HG03139 (cell line): ENCODE results near the gene TRPM3.
"Not testable (repeated sequence)": the region's sequence is repeated elsewhere in the genome, so short reads cannot be mapped to it uniquely, and the experiment has no call there.

Experiments
- ATAC-seq: cut with Tn5 transposase; IDR thresholded peaks from one replicate; pipeline ENCODE4 v1.9.1; 2021; ENCODE audit not compliant: unreplicated experiment

Gene TRPM3

GRCh38 chr9:70677055-70677735 is 444.2 kb downstream of the TRPM3 start:
- ATAC-seq: no peak

- no peak for ATAC-seq
Observed at GRCh38 chr9:70675868-70676370, 445.5 kb downstream of the TRPM3 start.

- no peak for ATAC-seq
Observed at GRCh38 chr9:70673844-70674243, 447.6 kb downstream of the TRPM3 start.

GRCh38 chr9:70672161-70672649 is 449.2 kb downstream of the TRPM3 start:
- ATAC-seq: no peak

GRCh38 chr9:70668751-70669150 is 452.7 kb downstream of the TRPM3 start:
- no peak for ATAC-seq

GRCh38 chr9:70658765-70659164 is 462.7 kb downstream of the TRPM3 start:
- ATAC-seq: no peak

DNA sequence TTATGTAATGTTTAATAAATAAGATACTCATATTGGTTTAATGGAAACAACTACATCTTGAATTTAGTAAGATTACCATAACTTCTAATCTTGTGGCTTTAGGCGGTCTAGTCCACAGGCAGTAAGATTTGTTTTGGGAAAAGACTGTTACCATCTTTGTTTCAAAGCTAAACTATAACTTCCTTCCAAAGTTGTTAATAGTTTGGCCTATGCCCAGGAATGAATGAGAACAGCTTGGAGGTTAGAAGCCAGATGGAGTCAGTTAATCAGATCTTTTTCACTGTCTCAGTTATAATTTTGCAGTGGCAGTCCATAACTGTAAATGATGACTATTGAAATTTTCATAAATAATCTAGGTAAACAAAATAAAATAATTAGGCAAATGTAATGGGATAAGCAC is 465.1 kb downstream of the TRPM3 start:
- no peak for ATAC-seq

DNA sequence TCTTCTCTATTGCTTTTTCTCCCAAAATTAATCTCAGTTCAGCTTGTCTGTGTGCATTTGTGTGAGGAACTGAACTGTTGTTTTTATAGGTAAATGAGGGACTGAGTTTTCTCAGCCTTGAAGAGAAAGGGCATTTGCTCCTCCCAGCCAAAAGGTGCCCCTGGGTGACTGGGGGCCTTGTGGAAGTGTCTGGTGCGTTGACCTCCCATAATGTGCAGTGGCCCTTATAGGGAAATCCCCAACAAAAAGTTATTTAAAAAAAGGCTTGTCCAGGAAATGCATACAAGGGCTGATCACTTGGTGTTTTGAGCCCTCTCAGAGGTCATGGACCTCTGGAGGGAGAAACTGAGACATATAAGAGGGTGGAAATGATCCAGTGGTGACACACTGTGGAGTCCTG is 467.3 kb downstream of the TRPM3 start:
- ATAC-seq: no peak

- not testable (repeated sequence) for ATAC-seq
Observed at GRCh38 chr9:70644627-70645026, 476.8 kb downstream of the TRPM3 start.

DNA sequence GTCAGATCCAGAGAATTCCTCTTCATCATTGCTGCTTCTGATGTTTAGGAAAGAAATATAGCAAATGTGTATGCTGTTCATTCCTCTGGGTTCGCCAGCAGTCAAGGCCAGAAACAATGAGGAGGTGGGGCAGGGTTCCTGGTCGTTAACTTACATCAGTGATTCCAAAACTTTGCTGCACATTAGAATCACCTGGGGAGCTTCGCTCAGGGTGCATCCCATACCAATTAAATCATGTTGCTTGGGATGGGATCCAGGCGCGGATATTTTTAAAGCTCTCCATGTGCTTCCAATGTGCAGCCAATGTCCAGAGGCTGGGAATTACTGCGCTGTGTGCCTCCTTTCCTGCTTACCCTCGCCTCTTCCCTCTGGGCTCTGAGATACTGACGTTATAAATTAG is 479.1 kb downstream of the TRPM3 start:
- no peak for ATAC-seq

- no peak for ATAC-seq
Observed at GRCh38 chr9:70641631-70642030, 479.8 kb downstream of the TRPM3 start.

DNA sequence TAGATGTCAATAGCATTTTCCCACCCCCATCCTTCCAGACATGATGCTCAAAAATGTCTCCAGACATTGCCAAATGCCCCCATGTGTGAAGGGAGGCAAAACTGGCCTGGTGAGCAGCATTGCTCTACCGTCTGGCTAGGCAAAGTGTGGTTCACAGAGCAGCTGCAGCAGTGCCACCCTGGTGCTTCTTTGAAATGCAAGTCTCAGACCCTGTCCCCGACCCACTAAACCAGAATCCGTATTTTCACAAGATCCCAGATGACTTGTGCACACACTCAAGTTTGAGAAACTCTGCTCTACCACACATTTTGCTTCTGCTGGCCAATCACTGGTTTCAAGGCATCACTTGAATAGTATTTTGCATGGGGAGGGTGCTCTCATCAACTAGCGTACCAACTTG is 480.4 kb downstream of the TRPM3 start:
- no peak for ATAC-seq

GRCh38 chr9:70639853-70640814 is 481.3 kb downstream of the TRPM3 start:
- ATAC-seq: no peak

DNA sequence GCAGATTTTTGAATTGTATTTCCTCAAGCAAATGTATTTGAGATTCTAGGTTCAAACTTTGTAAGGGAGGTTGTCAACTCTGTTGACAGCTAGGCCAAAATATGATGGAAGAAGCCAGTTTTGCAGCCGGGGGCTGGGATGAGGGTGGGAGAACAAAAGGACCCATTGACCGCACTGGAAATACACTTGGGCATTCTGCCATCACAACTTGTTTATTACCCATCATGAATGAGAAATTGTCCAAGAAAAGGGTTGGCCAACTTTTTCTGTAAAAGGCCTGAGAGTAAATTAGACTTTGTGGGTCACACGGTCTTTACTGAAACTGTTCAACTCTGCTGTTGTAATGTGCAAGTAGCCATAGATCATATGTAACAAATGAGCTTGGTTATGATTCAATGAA is 485.6 kb downstream of the TRPM3 start:
- no peak for ATAC-seq

GRCh38 chr9:70634696-70635095 is 486.7 kb downstream of the TRPM3 start:
- no peak for ATAC-seq

- ATAC-seq: no peak
Observed at GRCh38 chr9:70630971-70631370, 490.4 kb downstream of the TRPM3 start.

GRCh38 chr9:70629080-70629685 is 492.2 kb downstream of the TRPM3 start:
- not testable (repeated sequence) for ATAC-seq

- ATAC-seq: no peak
Observed at GRCh38 chr9:70625078-70625477, 496.3 kb downstream of the TRPM3 start.

DNA sequence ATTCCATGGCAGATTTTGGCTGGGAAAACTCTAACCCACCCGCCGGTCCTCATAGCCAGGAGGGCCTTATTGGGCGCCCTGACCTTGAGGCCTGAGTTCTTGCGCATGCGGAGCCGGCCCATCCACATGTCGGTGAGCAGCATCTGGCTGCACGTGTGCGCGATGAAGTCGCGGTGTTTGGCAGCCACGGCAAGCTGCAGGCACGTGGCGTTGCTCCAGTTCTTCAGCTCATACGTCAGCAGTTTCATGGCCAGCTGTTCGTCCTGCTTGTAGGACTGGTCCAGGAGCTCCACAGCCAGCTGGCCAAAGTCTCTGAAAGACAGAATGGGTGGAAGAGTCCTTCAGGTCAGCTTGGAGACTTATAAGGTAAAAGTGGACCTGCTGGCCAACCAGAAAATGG is 502.6 kb downstream of the TRPM3 start:
- no peak for ATAC-seq

- no peak for ATAC-seq
Observed at GRCh38 chr9:70617033-70617828, 504.2 kb downstream of the TRPM3 start.
